ENCODE results near the gene PGAM2. TPM values are rescaled to one million over a fixed set of nuclear protein-coding genes. Genes with fewer than 3 reads are reported as not detected.

Gene PGAM2
- total and polyA plus RNA-seq, 2 of the 13 experiments (the other 11 are each of a cell fraction or from before 2014, with no cell fraction given) = 0.22 TPM; not detected in 1

DNA sequence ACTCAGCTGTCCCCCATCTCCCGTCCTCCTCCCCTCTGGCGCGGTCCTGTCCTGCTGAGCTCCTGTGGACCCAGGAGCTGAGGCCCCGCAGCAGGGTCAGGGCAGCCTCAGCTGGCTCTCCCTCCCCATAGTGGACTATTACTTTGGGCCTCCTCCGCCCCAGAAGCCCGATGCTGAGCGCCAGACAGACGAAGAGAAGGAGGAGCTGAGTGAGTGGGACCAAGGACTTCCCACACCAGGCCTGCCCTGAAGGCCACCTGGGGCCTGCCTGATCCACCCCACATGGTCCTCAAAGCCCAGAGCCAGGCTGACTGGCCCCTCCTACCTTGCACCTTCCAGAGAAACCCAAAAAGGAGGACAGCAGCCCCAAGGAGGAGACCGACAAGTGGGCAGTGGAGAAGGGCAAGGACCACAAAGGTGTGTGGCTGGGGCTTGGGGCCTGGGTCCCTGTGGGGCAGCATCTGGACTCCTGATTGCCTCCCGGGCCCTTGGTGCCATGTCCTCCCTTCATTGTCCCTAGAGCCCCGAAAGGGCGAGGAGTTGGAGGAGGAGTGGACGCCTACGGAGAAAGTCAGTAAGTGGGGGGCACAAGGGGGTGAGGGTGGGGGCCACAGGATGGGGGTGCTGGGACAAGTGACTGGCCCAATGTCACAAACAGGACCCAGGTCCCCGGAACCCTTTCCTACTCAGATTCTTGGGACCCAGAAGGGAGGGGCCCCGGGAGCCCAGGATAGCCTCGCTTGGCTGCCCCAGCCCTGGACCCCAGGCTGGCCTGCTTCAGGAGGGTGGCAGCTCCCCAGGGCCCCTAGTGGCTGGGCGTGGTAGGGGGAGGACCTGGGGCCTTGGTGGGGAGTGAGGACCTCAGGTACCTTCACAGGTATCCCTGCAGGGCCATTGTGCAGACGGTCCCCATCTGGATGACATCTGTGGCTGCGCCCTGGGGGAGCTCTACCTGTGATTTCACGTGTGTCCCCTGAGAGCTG, 43.7 kb upstream of the PGAM2 start:
- intact Hi-C loops (cut with micrococcal nuclease; ENCODE audit: unreplicated experiment) (no loop called here), in situ Hi-C loops (cut with HindIII; ENCODE audit: extremely low pct_ligation_motif_present, low pct_unique_long_range_greater_than_20kb) (no loop called here)
- Histone ChIP-seq H4K20me1 (ENCODE audit: insufficient read depth, low read length) (no peaks in the 10 kb centered on the region), H3K4me2 (ENCODE audit: low read depth, low read length) (no peak overlapping the region), H3K9ac (ENCODE audit: insufficient read depth, low read depth, low read length) (no peak overlapping the region), H3K4me1 (ENCODE audit: insufficient read depth, low read length) (no peaks in the 10 kb centered on the region), H3K4me3 (replicated peaks in 1 of 3; ENCODE audit: insufficient read depth in 1 of 3, low read depth in 2 of 3, low read length in 3 of 3) (no peak overlapping the region), H3K36me3 (replicated peaks in 1 of 2; ENCODE audit: control insufficient read depth in 1 of 2, insufficient read depth in 2 of 2, low read length in 2 of 2) (no peaks in the 10 kb centered on the region), H3K27me3 (ENCODE audit: control insufficient read depth in 1 of 2, insufficient read depth in 2 of 2, low read length in 2 of 2) (peaks cover 10 to 35% of the 10 kb centered on the region in 2 experiments; a peak in 4 of 5 replicates), H2AFZ (ENCODE audit: low read length) (no peak overlapping the region), H3K27ac (ENCODE audit: extremely low read length, insufficient read depth, low read length) (no peak overlapping the region), H3K9me3 (ENCODE audit: low read length) (no peaks in the 10 kb centered on the region), H3K79me2 (ENCODE audit: insufficient read depth, low read length) (no peaks in the 10 kb centered on the region)
- FAIRE-seq (no peak), ATAC-seq (peak; percentile 43), DNase-seq (ENCODE audit: low spot score) (no peak)
- TF ChIP-seq, protein P1, sequence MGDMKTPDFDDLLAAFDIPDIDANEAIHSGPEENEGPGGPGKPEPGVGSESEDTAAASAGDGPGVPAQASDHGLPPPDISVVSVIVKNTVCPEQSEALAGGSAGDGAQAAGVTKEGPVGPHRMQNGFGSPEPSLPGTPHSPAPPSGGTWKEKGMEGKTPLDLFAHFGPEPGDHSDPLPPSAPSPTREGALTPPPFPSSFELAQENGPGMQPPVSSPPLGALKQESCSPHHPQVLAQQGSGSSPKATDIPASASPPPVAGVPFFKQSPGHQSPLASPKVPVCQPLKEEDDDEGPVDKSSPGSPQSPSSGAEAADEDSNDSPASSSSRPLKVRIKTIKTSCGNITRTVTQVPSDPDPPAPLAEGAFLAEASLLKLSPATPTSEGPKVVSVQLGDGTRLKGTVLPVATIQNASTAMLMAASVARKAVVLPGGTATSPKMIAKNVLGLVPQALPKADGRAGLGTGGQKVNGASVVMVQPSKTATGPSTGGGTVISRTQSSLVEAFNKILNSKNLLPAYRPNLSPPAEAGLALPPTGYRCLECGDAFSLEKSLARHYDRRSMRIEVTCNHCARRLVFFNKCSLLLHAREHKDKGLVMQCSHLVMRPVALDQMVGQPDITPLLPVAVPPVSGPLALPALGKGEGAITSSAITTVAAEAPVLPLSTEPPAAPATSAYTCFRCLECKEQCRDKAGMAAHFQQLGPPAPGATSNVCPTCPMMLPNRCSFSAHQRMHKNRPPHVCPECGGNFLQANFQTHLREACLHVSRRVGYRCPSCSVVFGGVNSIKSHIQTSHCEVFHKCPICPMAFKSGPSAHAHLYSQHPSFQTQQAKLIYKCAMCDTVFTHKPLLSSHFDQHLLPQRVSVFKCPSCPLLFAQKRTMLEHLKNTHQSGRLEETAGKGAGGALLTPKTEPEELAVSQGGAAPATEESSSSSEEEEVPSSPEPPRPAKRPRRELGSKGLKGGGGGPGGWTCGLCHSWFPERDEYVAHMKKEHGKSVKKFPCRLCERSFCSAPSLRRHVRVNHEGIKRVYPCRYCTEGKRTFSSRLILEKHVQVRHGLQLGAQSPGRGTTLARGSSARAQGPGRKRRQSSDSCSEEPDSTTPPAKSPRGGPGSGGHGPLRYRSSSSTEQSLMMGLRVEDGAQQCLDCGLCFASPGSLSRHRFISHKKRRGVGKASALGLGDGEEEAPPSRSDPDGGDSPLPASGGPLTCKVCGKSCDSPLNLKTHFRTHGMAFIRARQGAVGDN (CRISPR knock-in tag; IDR thresholded peaks at IDR 0.05) = no peak
- no peak for TF ChIP-seq SMAD9 (CRISPR knock-in tag; IDR thresholded peaks at IDR 0.05)
- no peak for TF ChIP-seq GABPB1 (CRISPR knock-in tag; IDR thresholded peaks at IDR 0.05)
- no peak for TF ChIP-seq ZNF501 (CRISPR knock-in tag; IDR thresholded peaks at IDR 0.05)
- no peak for TF ChIP-seq SMAD3 (CRISPR knock-in tag; IDR thresholded peaks at IDR 0.05)
- CTCF ChIA-PET (ENCODE audit: low intra/inter-chr PET ratio, low total read pairs) = no interaction called here
- WGBS (ENCODE audit: low lambda C conversion rate) = 46% methylated on average over 12 of the region's 21 CpGs
- no TSS peak for BruUV-seq (replicated peaks)
- POLR2A ChIA-PET = interaction anchor here (2.3 kb wide), 1 partner anchor 8 kb away, joined by 5 read pairs; no protein-coding TSS in a partner anchor

Data from HepG2 (cell line).